Activated CD4-positive, alpha-beta T cell treated with anti-CD3 and anti-CD28 coated beads for 48 hours (primary cell): ENCODE results near the gene UBE2M.
A peak's percentile ranks its signal among the peaks of the same experiment; 100 is the strongest.

Source experiments
- DNase-seq: peaks from one replicate; pipeline ENCODE4 v3.0.0-alpha.2; 2020

Gene UBE2M

DNA sequence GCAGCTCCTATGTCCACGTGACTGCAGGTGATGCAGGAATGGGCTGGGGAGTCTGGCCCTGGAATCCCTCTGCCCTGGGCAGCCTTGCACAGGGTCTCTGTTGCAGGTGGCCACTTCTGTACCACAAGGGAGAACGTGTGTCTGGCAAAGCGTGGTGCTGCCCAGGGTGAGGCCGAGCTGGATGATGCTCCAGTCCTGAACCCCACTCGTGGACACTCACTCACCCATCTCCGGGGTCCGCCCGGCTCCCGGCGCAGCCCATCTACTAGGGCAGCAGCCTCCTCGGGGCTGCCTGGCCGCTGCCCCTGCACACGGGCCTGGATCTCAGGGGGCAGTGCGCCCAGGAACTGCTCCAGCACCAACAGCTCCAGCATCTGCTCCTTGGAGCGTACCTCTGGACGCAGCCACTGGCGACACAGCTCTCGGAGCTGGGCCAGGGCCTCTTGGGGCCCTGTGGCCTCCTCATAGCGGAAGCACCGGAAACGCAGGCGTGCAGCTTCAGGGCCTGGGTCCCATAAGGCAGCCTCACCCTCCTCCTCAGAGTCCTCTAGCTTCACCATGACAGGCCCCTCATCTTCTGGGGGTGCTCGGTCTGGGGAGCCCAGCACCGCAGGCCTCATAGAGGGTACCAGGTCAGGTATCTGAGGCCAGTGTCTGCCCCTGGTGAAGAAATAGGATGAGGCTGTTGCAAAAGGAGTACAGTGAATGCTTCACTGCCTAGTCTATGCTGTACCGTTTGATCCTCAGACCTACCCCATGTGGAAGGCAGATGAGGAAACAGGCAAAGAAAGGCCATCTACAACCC lies 12.6 kb upstream of the UBE2M start:
- no peak for DNase-seq

- no peak for DNase-seq
Measured at GRCh38 chr19:58569943-58570670, 11.7 kb upstream of the UBE2M start.

DNA sequence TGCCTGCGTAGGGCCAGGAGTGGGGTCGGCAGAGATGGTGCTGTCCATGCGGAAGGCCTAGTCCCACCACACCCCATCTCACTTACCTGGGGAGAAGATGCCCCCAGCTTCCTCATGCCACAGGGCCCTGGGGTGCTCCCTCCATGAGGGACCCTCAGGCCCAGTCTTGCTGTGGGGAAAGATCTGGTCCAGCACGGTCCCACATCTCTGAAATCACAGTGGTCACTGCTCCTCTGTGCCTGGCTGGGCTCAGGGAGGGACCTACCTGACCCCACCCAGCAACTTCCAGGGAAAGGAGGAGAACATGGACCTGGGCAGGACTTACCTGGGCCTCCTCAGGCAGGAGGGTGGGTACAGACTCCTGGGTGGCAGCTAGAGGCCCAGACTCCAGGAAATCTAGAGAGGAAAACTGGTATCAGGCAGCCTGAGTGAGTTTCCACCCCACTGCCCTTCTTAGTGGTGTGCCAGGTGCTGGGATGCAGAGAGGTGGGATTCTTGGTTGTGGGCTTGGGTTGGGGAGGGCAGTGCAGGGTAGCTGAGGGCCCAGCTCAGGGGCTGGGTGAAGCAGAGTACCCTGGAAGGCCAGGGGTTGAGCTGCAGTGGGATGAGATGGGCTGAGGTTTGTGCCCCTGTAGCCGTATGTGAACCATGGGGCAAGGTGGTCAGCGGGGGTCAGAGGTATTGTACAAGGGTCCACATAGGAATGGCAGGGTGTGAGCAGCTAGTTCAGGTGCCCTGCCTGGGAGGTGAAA lies 11.0 kb upstream of the UBE2M start:
- no peak for DNase-seq

- no peak for DNase-seq
Measured at GRCh38 chr19:58568453-58569130, 10.2 kb upstream of the UBE2M start.

DNA sequence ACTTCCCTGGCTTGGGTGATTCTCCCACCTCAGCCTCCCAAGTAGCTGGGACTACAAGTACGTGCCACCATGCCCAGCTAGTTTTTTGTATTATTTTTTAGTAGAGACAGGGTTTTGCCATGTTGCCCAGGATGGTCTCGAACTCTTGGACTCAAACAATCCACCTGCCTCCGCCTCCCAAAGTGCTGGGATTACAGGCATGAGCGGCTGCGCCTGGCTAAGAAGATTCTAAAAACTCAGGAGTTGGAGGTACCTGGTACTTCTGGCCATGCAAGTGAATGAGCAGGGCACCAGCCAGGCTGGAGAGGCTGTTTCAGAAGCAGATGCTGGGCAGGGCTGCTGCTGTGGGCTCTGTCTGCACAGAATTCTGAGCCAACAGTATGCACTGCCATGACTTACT lies 8.6 kb upstream of the UBE2M start:
- no peak for DNase-seq

DNA sequence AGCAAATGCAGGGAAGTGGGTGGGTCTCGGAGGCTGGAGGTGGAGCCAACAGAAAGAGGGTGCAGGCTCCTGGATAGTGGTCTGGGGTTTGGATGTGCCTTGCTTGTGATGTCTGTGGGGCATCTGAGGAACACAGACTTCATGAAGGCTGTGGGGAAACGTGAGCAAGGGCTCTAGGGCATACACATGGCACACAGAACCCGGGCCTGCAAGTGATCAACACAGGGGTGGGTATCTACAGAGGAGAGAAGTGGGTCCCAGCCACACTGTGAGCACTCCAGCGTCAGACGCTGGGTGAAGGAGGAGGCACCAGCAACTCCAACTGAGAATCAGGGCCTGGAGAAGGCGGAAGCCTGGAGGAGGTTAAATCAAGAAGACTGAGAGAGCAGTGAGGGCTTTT lies 5.4 kb upstream of the UBE2M start:
- no peak for DNase-seq

GRCh38 chr19:58563034-58563573 lies 4.7 kb upstream of the UBE2M start:
- DNase-seq = peak; percentile 49

- DNase-seq = peak; percentile 52
Measured at GRCh38 chr19:58562122-58563033, 4.0 kb upstream of the UBE2M start.

DNA sequence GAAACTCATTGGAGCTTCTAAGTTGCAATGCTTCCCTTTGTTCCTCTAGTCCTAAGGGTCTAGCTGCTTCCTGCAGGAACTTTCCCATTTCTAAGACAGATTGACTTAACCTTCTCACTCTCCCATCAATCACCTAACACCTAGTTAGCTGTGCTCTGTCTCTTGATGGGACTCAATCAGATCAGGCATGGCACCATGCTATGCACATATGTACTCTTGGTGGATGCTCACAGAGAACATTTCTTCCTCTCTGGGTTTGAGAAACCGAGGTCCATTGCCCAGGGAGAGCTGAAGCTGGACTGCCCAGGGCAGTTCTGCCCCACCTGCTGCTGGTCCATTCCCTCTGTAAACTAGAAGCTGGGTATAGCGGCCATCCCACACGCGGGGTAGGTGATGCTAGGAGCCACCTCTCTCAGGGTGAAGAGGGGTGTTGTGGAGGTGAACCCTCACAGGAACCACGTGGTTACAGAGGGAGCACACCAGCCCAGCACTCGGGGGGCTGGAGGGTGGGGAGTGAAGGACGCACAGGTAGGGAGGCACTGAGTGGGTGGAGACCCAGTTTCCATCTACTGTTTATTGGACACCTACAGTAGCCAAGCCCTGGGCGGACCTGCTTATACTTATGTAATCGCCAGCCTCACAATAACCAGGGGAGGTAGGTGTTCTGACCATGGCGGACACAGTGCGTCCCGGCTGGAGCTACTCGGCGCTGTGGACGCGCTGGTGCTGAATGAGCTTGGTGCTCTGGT lies 3.1 kb upstream of the UBE2M start:
- DNase-seq = no peak

DNA sequence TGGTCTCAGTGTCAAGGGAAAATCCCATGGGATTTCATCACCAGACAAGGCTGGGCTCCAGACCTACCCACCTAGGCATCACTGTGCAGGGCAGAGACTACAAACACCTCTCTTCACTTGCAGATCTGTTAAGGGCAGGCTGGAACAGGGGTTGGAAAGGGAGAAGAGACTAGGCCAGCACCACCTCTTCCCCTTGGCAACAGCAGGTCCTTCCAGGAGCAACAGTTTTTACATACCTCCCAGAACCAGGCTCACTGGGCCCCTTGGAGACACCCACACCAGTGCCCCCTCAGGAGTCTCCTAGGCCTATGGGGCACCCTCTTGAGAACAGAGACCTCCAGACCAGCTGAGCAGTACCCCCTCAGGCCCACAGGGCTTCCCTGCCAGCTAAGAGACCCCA lies 2.5 kb upstream of the UBE2M start:
- DNase-seq = no peak

- DNase-seq = no peak
Measured at GRCh38 chr19:58560007-58560887, 1.8 kb upstream of the UBE2M start.

DNA sequence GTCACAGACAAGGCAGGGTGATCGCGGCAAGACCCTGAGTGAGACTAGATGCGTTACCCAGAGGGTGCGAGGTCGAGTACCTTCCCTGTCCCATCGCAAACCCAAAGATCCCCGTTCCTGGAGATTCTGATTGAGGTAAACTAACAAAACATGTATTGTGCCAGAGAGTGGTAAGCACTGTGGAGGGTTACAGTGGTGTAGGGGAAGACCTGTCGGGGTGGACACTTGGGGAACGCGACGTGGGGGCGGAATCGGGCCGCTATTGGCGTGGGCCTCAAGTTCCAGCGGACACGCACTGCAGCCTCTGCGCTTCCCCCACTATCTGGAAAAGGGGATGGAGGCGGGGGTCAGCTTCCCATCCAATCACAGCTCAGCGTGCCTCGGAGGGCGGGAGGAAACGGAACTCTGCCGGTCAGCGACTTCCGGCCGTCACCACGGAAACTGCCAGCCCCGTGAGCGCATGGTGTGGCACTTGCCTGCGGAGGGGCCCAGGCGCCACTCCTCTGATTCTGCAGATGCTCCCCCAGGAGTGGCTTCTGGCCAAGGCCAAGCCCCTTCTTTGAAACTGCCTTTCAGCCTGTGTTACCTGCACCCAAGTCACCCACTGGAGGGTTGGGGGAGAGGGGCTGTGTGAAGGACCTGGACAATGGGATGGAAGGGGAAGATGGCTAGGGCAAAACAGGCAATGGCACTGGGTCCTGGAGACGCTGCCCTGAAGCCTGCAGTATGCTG lies 1.0 kb upstream of the UBE2M start:
- peak; percentile 87 for DNase-seq

DNA sequence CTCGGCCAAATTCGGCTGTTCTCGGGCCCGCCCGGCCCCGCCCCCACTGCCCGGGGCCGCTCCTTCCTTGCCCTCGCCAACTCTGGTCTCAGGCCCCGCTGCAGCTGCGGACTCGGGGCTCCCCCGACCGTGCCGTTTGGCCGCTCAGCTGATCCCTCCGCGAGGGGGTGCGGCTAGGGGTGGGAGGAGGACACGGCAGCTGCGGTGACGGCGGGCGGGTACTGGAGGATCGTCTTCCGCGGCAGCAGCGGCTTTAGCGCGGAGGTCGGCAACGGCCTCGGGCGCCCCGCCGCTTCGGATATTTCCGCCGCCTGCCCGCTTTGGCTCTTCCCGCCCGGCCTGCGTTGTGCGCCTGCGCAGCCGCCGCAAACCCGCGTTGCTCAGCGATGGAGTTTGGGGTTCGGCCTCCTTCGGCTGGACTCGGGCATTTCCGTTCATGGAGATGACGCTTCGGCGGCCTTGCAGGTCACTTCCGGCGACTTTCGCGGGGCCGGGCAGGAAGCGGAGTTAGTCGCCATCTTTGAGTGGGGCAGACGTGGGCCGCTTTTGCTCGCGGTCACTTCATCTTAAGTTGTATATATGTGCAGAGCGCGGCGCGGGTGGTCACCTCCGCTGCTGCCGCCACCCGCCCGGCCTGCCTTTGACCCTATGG lies 338 bp upstream of the UBE2M start:
- DNase-seq = peak; percentile 100

- DNase-seq = no peak
Measured at GRCh38 chr19:58557221-58558065, 968 bp downstream of the UBE2M start.

DNA sequence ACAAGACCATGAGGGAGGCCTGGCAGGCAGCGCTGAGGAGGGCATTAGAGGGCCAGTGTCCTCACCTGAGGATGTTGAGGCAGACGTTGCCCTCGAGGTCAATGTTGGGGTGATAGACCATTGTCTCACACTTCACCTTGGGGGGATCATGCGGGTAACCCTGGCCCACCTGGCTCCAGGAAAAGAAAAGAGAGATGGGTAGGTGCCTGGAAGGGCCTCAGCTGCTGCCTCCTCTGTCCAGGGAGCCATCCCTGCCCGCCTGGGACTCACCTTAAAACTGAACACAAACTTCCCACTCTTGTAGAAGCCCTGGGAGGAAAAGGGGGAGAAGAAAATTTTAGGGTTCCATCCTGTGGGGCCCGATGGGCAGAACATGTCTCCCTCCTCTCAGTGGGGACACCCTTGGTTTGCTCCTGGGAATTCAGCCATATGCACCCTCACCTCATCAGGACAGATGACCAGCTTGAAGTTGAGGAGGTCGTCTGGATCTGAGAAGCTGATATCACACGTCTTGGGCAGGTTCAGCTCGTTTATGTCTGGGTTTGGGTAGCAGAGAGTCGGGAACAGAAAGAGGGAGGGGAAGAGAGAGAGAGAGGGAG lies 1.7 kb downstream of the UBE2M start:
- no peak for DNase-seq

DNA sequence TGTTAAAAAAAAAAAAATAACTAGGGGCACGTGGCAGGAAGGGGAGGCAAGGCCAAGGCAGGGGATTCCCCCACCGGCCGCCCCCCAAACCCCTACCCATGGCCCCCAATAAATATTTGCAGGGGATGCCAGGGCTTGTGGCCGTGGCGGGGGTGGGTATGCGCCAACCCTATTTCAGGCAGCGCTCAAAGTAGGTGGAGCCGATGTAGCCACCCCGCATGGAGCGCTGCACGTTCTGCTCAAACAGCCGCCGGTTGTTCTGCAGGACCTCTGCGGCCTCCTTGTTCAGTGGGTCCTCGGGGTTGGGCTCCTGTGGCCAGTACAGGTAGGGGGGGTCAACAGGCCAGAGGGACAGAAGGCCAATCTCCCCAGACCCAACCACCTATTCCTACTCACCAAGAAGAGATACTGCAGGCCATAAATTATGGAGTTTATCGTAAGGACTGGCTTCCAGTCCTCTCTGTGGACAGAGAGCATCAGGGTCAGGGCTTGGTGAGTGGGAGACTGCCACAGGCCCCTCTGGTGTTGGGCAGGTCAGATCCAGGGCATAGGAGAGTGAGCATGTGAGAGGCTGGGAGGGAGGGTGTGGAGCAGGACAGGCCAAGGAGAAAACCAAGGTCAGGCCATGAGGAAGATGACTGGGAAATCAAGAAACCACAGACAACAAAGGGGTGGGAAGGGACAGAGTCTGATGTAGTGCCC lies 2.3 kb downstream of the UBE2M start:
- no peak for DNase-seq
